Upper lobe of left lung (tissue), 4 donors: ENCODE measurements around the gene FBXL7.

Source experiments
- EP300 ChIP-seq, 4 donors: sonication (generic); formaldehyde crosslinking; IDR thresholded peaks; one replicate each; pipeline ENCODE4 v1.5.1; 2017; ENCODE audit warnings: antibody characterized with exemption in 4 of 4, control low read depth in 2 of 4
- POLR2A ChIP-seq, 4 donors: fragments of 450-650 bp; IDR thresholded peaks; one replicate each; pipeline ENCODE4 v1.5.1; 2016 to 2017; ENCODE audit warnings: antibody characterized with exemption in 4 of 4, mild to moderate bottlenecking in 2 of 4
- POLR2AphosphoS5 ChIP-seq, 2 donors: sonication (generic); formaldehyde crosslinking; IDR thresholded peaks; one replicate each; pipeline ENCODE4 v1.5.1; 2017; ENCODE audit warnings: antibody characterized with exemption in 2 of 2
- TF ChIP-seq, protein P1 (sequence below), 6 experiments: fragments of 450-650 bp in 4 of 6; fragments of 200-600 bp in 2 of 6; sonication (generic) in 2 of 6; IDR thresholded peaks; one replicate each; pipeline ENCODE4 v1.5.1; 2016 to 2019; ENCODE audit warnings: antibody characterized with exemption in 6 of 6

DNA sequence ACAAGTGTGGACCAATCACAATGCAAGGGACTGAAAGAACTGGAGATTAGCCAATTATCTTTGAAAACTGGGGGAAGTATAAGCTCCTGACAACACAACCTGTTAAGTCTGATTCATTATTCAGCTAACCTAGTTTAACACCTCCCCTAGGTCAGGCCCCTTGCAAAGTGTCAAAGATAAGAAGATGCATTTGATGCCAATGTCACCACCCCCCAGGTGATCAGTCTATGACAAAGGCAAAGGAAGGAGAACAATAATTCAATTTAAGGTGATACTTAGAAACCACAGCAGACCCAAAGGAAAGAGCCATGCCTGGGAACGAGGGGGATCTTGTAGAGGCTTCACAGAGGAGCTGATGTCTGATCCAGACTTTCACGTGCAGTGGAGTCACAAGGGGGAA is 137.9 kb downstream of the FBXL7 start:
- TF ChIP-seq, protein P1, sequence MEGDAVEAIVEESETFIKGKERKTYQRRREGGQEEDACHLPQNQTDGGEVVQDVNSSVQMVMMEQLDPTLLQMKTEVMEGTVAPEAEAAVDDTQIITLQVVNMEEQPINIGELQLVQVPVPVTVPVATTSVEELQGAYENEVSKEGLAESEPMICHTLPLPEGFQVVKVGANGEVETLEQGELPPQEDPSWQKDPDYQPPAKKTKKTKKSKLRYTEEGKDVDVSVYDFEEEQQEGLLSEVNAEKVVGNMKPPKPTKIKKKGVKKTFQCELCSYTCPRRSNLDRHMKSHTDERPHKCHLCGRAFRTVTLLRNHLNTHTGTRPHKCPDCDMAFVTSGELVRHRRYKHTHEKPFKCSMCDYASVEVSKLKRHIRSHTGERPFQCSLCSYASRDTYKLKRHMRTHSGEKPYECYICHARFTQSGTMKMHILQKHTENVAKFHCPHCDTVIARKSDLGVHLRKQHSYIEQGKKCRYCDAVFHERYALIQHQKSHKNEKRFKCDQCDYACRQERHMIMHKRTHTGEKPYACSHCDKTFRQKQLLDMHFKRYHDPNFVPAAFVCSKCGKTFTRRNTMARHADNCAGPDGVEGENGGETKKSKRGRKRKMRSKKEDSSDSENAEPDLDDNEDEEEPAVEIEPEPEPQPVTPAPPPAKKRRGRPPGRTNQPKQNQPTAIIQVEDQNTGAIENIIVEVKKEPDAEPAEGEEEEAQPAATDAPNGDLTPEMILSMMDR (IDR thresholded peaks at IDR 0.05): no peak
- TF ChIP-seq POLR2A (IDR thresholded peaks at IDR 0.05): no peak
- TF ChIP-seq EP300 (IDR thresholded peaks at IDR 0.05): no peak
- no peak for TF ChIP-seq POLR2AphosphoS5 (IDR thresholded peaks at IDR 0.05)
